Immature natural killer cell (primary cell): ENCODE data around the gene GPR6. TPM values are rescaled to one million over a fixed set of nuclear protein-coding genes. Genes with fewer than 3 reads are reported as not detected.

Experiments
- DNase-seq, 3 donors: peaks; one replicate each; pipeline ENCODE4 v3.0.0; 2022; ENCODE audit warnings: mixed read lengths in 1 of 3
- H3K27ac Mint-ChIP-seq, 6 donors: one replicate each; pipeline ENCODE4 v1.8.0; 2020; ENCODE audit warnings: mixed read lengths in 6 of 6, mild to moderate bottlenecking in 5 of 6, inconsistent platforms in 4 of 6, moderate library complexity in 3 of 6
- H3K27me3 Mint-ChIP-seq, 3 donors: one replicate each; pipeline ENCODE4 v1.8.0; 2020 to 2021; ENCODE audit warnings: low read depth in 3 of 3, mild to moderate bottlenecking in 3 of 3, mixed read lengths in 3 of 3, moderate library complexity in 3 of 3, inconsistent platforms in 1 of 3
- H3K36me3 Mint-ChIP-seq, 3 donors: one replicate each; pipeline ENCODE4 v1.8.0; 2020; ENCODE audit warnings: mixed read lengths in 3 of 3, inconsistent platforms in 2 of 3, mild to moderate bottlenecking in 2 of 3
- H3K4me1 Mint-ChIP-seq, 2 donors: one replicate each; pipeline ENCODE4 v1.8.0; 2020; ENCODE audit warnings: inconsistent platforms in 2 of 2, mild to moderate bottlenecking in 2 of 2, mixed read lengths in 2 of 2, moderate library complexity in 1 of 2
- H3K4me3 Mint-ChIP-seq, 5 donors: one replicate each; pipeline ENCODE4 v1.8.0; 2020; ENCODE audit warnings: mild to moderate bottlenecking in 5 of 5, mixed read lengths in 5 of 5, inconsistent platforms in 3 of 5, moderate library complexity in 3 of 5
- H3K9me3 Mint-ChIP-seq, 6 donors: one replicate each; pipeline ENCODE4 v1.8.0; 2020; ENCODE audit warnings: mild to moderate bottlenecking in 6 of 6, mixed read lengths in 6 of 6, inconsistent platforms in 4 of 6, moderate library complexity in 3 of 6
- polyA plus RNA-seq, 3 donors: library from polyadenylated mRNA; unstranded; fragments of 300-500 nt; fragmentation: Illumina TruSeq; gene quantifications; one replicate each; pipeline ENCODE4 v1.2.3, GENCODE V29; 2021

GPR6 gene, protein sequence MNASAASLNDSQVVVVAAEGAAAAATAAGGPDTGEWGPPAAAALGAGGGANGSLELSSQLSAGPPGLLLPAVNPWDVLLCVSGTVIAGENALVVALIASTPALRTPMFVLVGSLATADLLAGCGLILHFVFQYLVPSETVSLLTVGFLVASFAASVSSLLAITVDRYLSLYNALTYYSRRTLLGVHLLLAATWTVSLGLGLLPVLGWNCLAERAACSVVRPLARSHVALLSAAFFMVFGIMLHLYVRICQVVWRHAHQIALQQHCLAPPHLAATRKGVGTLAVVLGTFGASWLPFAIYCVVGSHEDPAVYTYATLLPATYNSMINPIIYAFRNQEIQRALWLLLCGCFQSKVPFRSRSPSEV
- polyA plus RNA-seq = not detected

DNA sequence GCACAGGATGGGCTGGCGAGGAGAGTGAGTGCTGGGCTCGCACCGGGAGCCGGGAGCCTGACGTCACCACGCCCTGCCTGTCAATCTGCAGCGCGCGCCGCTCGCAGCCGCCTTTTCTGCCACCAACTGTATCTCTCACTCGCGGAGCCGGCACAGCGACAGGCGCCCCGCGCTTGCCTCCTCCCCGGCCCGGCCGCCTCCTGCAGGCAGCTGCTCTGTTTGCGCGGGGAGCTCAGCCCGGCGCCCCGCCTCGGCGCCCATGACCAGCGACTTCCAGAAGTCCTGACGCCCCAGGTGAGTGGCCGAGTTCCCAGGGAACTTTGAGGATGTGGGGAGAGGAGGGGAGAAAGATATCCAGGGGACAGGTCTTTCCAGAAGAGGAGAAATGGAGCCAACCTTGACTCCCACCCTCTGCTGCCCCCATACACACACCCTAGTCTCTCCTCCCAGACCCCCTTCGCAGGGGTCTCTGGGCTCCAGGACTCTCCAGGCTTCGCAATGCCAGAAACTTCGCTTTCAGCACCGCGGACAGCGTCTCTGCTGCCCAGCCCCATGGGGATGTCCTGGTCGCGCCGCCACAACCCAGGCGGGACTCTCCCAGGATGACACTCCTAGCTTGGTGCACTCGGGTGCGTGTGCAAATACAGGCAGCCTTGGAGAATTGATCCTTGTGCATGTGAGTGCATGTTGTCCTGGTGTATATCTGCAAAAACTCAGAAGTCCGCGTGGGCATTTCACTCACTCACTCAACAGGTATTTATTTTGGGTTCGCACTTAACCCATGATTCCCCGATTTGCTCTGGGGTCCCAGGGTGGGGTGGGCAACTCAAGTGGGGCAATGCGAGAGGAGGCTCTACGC, at the start of gene GPR6:
Gene GPR6 (plus strand): TSS at position 138 of the 859 bp plus-strand sequence. CDS start 802 bp downstream, outside the sequence.
- peaks cover 0 to 2% of the 10 kb centered on the region in 2 donors for H3K4me1 Mint-ChIP-seq
- peaks cover 2 to 32% (median 14%) of the 10 kb centered on the region in 3 donors for H3K27me3 Mint-ChIP-seq
- H3K27ac Mint-ChIP-seq = no peak within 1 kb of the TSS
- H3K4me3 Mint-ChIP-seq = no peak within 1 kb of the TSS
- DNase-seq = peak; percentile 14 to 37 (median 33)
- peaks cover 0 to 3% (median 0%) of the 10 kb centered on the region in 3 donors for H3K36me3 Mint-ChIP-seq
- no peaks in the 10 kb centered on the region for H3K9me3 Mint-ChIP-seq

DNA sequence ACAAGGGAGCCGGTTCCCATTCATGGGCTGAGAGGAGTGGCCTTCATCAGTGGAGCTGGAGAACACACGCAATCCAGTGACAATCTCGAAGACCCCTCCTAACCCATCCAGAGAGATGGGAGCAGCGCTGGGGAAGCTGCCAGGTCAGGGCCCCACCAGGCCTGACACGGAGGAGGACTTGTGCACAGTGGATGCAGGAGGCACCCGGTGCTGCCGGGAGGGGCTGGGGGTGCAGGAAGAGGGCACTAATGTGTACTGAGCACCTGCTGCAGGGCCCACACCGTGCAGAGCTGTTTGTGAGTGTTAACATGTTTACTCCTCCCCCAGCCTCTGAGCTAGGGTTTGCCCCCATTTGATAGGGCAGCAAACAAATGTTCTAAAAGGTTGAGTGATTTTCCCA, 43.8 kb upstream of the GPR6 start:
- Mint-ChIP-seq H3K36me3 (no peaks in the 10 kb centered on the region), H3K27ac (no peak overlapping the region), H3K4me3 (no peak overlapping the region), H3K4me1 (no peaks in the 10 kb centered on the region), H3K9me3 (no peaks in the 10 kb centered on the region), H3K27me3 (peaks cover 0 to 2% (median 1%) of the 10 kb centered on the region in 3 donors)
- DNase-seq = no peak

DNA sequence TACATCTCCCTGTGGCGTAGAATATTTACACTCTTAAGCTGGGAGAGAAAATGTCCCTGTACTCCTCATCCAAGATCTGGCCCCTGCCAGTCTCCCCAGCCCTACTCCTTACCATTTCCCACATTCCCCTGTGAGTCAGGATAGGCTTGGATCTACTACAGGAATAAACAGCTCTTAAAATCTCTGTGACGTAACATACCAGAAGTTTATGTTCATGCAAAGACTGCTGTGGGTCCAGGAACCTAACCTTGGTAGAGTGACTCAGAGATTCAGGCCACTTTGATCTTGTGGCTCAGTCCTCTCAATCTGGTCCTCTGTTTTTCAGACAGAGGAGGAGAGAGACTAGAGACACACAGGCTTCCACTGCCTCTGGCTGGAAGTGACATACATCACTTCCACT, 38.5 kb upstream of the GPR6 start:
- H3K4me1 Mint-ChIP-seq = no peaks in the 10 kb centered on the region
- H3K4me3 Mint-ChIP-seq = no peak overlapping the region
- H3K27ac Mint-ChIP-seq = no peak overlapping the region
- H3K27me3 Mint-ChIP-seq = peaks cover 0 to 3% (median 2%) of the 10 kb centered on the region in 3 donors
- H3K36me3 Mint-ChIP-seq = no peaks in the 10 kb centered on the region
- no peak for DNase-seq
- no peaks in the 10 kb centered on the region for H3K9me3 Mint-ChIP-seq

GRCh38 chr6:109944448-109944847, 33.7 kb upstream of the GPR6 start:
- no peak for DNase-seq
- Mint-ChIP-seq H3K36me3 (no peaks in the 10 kb centered on the region), H3K27me3 (peaks cover 2 to 9% (median 3%) of the 10 kb centered on the region in 3 donors), H3K27ac (no peak overlapping the region), H3K9me3 (no peaks in the 10 kb centered on the region), H3K4me1 (no peaks in the 10 kb centered on the region), H3K4me3 (no peak overlapping the region)

- Mint-ChIP-seq H3K36me3 (no peaks in the 10 kb centered on the region), H3K4me3 (no peak overlapping the region), H3K27me3 (peaks cover 2 to 9% (median 3%) of the 10 kb centered on the region in 3 donors), H3K4me1 (no peaks in the 10 kb centered on the region), H3K27ac (no peak overlapping the region), H3K9me3 (no peaks in the 10 kb centered on the region)
- no peak for DNase-seq
Measured at GRCh38 chr6:109945091-109945490, 33.0 kb upstream of the GPR6 start.

GRCh38 chr6:109946979-109947378, 31.1 kb upstream of the GPR6 start:
- H3K27me3 Mint-ChIP-seq = peaks cover 0 to 13% (median 2%) of the 10 kb centered on the region in 3 donors
- no peak overlapping the region for H3K4me3 Mint-ChIP-seq
- no peaks in the 10 kb centered on the region for H3K4me1 Mint-ChIP-seq
- H3K9me3 Mint-ChIP-seq = no peaks in the 10 kb centered on the region
- DNase-seq = no peak
- no peaks in the 10 kb centered on the region for H3K36me3 Mint-ChIP-seq
- H3K27ac Mint-ChIP-seq = no peak overlapping the region

DNA sequence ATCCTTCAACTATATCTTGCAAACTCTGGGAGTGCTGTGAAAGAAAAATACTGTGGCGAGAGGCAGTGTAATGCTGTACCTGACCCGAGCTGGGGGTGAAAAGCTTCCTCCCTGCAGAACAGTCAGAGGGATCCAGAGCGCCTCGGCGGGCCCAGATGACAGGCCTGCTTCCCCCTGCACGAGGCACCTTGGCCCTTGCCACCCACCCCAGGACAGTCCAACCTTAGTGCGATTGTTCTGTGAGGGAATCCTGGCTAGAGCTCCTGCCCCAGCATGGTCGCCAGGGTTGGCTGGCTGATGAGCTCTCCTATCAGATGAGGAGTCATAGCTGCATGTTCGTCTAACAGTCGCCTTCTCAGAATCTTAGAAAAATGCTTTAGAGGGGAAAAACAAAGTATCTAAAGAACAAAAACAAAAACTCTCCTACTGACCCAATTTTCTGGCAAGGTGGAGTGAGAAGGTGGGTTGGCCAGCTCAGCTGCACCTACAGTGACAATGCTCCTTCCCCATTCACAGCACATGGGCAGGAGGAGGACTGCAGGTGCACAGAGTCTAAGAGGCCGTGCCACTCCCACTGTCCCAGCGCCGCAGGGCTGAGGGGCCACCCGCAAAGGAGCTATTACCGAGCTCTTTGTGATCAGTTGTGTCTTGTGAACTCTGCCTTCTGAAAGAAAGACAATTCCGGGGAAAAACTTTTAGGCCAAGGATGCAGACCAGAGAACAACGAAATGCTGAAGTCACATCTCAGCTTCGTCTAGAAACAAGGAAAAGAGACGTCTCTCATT, 28.6 kb upstream of the GPR6 start:
- Mint-ChIP-seq H3K9me3 (peaks cover 0 to 1% (median 0%) of the 10 kb centered on the region in 6 donors), H3K36me3 (no peaks in the 10 kb centered on the region)

GRCh38 chr6:109955491-109955890, 22.6 kb upstream of the GPR6 start:
- DNase-seq = no peak
- Mint-ChIP-seq H3K36me3 (no peaks in the 10 kb centered on the region), H3K4me3 (no peak overlapping the region), H3K9me3 (peaks cover 0 to 5% (median 0%) of the 10 kb centered on the region in 6 donors), H3K27me3 (peaks cover 0 to 13% (median 2%) of the 10 kb centered on the region in 3 donors), H3K4me1 (no peaks in the 10 kb centered on the region), H3K27ac (no peak overlapping the region)

More for the DNA sequence above, 28.6 kb upstream of the GPR6 start:
- DNase-seq = no peak
- Mint-ChIP-seq H3K4me1 (no peaks in the 10 kb centered on the region), H3K27ac (no peak overlapping the region), H3K4me3 (no peak overlapping the region), H3K27me3 (peaks cover 0 to 17% (median 2%) of the 10 kb centered on the region in 3 donors)

GRCh38 chr6:109958626-109959025, 19.5 kb upstream of the GPR6 start:
- no peaks in the 10 kb centered on the region for H3K4me1 Mint-ChIP-seq
- H3K27ac Mint-ChIP-seq = no peak overlapping the region
- H3K4me3 Mint-ChIP-seq = no peak overlapping the region
- H3K9me3 Mint-ChIP-seq = peaks cover 0 to 8% (median 0%) of the 10 kb centered on the region in 6 donors
- H3K36me3 Mint-ChIP-seq = no peaks in the 10 kb centered on the region
- DNase-seq = no peak
- H3K27me3 Mint-ChIP-seq = peaks cover 0 to 9% (median 2%) of the 10 kb centered on the region in 3 donors

GRCh38 chr6:109961611-109962041, 16.5 kb upstream of the GPR6 start:
- Mint-ChIP-seq H3K36me3 (no peaks in the 10 kb centered on the region), H3K9me3 (peaks cover 0 to 3% (median 0%) of the 10 kb centered on the region in 6 donors), H3K27me3 (peaks cover 1 to 9% (median 2%) of the 10 kb centered on the region in 3 donors), H3K4me1 (no peaks in the 10 kb centered on the region), H3K27ac (no peak overlapping the region), H3K4me3 (no peak overlapping the region)
- DNase-seq = no peak

GRCh38 chr6:109962271-109962670, 15.8 kb upstream of the GPR6 start:
- Mint-ChIP-seq H3K9me3 (peaks cover 0 to 3% (median 0%) of the 10 kb centered on the region in 6 donors), H3K27ac (no peak overlapping the region), H3K4me1 (no peaks in the 10 kb centered on the region), H3K4me3 (no peak overlapping the region), H3K27me3 (peaks cover 1 to 4% (median 2%) of the 10 kb centered on the region in 3 donors), H3K36me3 (no peaks in the 10 kb centered on the region)
- DNase-seq = no peak

- DNase-seq = no peak
- peaks cover 0 to 3% (median 0%) of the 10 kb centered on the region in 6 donors for H3K9me3 Mint-ChIP-seq
- no peak overlapping the region for H3K27ac Mint-ChIP-seq
- H3K27me3 Mint-ChIP-seq = peaks cover 1 to 4% (median 2%) of the 10 kb centered on the region in 3 donors
- H3K36me3 Mint-ChIP-seq = no peaks in the 10 kb centered on the region
- H3K4me3 Mint-ChIP-seq = no peak overlapping the region
- no peaks in the 10 kb centered on the region for H3K4me1 Mint-ChIP-seq
Measured at GRCh38 chr6:109963598-109964170, 14.4 kb upstream of the GPR6 start.

- Mint-ChIP-seq H3K36me3 (no peaks in the 10 kb centered on the region), H3K27ac (no peak overlapping the region), H3K27me3 (peaks cover 1 to 4% (median 2%) of the 10 kb centered on the region in 3 donors), H3K4me1 (no peaks in the 10 kb centered on the region), H3K9me3 (peaks cover 0 to 3% (median 0%) of the 10 kb centered on the region in 6 donors), H3K4me3 (no peak overlapping the region)
- DNase-seq = no peak
Measured at GRCh38 chr6:109964949-109965348, 13.2 kb upstream of the GPR6 start.
